HG03558 (cell line): ENCODE data around the gene UBAP1.
"Not testable (repeated sequence)": the region's sequence is repeated elsewhere in the genome, so short reads cannot be mapped to it uniquely, and the experiment has no call there.

Experiments used
- ATAC-seq: cut with Tn5 transposase; IDR thresholded peaks from one replicate; pipeline ENCODE4 v1.9.1; 2021; ENCODE audit warnings: moderate number of reproducible peaks; ENCODE audit not compliant: unreplicated experiment; ENCODE audit errors: extremely low read depth

UBAP1 gene

GRCh38 chr9:34218446-34218845 is 39.6 kb downstream of the UBAP1 start:
- no peak for ATAC-seq

DNA sequence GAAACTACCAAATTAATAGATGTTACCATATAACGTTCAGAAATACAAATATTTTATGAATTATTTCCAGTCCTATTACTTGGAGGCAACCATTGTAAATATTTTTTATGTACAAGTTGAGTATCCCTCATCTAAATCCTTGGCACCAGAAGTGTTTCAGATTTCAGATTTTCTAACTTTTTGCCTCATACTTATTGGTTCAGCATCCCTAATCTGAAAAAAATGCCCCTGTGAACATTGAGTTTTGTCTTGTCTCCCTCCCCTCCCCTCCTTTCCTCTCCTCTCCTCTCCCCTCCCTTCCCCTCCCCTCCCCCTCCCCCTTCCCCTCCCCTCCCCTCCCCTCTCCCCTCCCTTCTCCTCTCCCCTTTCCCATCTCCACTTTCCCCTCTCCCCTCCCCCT is 40.6 kb downstream of the UBAP1 start:
- no peak for ATAC-seq

DNA sequence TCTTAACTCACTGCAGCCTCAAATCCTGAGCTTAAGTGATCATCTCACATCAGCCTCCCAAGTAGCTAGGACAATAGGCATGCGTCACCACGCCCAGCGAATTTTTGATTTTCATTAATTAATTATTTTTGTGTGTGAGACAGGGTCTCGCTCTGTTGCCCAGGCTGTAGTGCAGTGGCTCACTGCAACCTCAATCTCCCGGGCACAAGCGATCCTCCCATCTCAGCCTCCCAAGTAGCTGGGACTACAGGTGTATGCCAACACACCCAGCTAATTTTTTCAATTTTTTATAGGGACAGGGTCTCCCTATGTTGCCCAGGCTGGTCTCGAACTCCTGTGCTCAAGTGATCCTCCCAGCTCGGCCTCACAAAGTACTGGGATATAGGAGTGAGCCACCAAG is 41.4 kb downstream of the UBAP1 start:
- ATAC-seq: no peak

GRCh38 chr9:34224349-34224748 is 45.5 kb downstream of the UBAP1 start:
- no peak for ATAC-seq

DNA sequence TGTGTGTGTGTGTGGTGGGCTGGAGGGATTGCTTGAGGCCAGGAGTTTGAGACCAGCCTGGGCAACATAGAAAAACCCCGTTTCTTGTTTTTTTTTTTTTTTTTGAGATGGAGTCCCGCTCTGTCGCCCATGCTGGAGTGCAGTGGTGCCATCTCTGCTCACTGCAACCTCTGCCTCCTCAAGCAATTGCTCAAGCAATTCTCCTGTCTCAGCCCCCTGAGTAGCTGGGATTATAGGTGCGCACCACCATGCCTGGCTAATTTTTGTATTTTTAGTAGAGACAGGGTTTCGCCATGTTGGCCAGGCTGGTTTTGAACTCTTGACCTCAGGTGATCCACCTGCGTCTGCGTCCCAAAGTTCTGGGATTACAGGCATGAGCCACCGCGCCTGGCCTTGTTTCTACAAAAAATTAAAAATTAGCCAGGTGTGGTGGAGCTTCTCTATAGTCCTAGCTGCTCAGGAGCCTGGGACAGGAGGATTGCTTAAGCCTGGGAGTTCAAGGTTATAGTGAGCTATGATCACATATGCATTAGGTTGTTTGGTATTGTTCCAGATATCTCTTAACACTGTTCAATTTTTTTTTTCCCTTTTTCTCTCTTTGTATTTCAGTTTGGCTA is 47.4 kb downstream of the UBAP1 start:
- not testable (repeated sequence) for ATAC-seq

- no peak for ATAC-seq
These were observed 48.6 kb downstream of the UBAP1 start for GRCh38 chr9:34227445-34227844.

DNA sequence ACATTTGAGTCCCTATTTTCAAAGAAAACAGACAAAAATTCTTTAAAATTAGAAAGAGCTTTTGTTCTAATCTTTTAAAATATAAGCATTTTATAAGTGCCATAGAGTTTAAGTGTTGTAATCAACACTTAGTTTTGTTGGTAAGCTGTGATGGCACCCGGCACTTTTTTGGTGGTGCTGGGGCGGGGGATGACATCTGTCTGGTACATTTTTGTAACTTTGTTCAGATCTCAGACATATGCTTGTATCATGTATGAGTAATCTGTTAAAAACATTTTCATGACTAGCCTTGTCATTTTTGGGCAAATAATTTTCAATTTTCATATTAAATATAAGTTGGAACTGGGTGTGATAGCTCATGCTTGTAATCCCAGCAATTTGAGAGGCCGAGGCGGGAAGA is 51.7 kb downstream of the UBAP1 start:
- ATAC-seq: no peak

DNA sequence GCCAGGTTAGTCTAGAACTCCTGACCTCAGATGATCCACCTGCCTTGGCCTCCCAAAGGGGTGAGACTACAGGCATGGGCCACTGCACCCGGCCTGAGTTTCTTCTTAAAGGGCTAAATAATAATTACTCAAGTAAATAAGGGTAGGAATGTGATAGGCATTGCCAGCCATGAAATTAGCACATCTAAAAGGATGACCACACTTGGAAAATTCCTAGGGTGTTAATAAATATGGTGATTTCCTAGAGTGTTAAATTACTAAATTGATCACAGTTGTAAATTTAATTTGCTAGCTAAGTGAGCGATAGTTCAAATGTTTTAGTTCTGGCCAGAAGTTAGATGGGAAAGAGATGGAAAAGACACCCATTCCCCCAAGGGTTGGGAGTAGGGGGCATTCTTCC is 53.4 kb downstream of the UBAP1 start:
- no peak for ATAC-seq

DNA sequence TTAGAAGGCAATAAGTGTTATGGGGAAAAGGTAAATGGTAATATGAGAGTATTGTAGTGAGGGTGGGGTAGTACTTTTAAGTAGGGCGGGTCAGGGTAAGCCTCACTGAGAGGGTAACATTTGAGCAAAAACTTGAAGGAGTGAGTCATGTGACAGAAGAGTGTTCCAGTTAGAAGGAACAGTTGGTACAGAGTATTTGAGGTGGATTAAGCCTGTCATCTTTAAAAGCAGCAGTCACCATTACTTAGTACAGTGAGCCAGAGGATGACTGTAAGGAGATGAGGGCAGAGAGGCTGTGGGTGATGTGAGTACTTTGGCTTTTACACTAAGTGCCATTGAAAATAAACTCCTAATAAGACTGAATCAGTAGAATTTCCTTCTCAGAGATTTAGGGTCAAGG is 54.8 kb downstream of the UBAP1 start:
- ATAC-seq: no peak

GRCh38 chr9:34237836-34238235 is 59.0 kb downstream of the UBAP1 start:
- no peak for ATAC-seq

DNA sequence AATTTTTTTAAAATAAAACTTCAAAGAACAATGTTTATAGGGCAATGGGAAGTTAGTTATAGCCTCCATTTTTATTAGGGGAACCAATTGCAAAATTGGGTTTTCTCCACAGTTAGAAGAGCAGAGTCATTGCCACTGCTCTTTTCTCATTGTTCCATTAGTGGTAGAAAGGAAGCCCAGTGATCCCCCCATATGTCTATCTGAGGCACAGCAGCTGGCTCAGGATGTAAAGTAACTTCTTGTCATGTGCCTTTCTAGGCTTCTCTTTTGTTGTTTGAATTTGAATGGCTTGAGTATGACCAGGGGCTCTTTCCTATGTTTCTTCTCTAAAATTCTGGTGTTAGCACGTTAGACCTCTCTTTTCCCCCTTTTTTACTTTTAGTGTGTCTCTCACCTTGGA is 61.2 kb downstream of the UBAP1 start:
- no peak for ATAC-seq

DNA sequence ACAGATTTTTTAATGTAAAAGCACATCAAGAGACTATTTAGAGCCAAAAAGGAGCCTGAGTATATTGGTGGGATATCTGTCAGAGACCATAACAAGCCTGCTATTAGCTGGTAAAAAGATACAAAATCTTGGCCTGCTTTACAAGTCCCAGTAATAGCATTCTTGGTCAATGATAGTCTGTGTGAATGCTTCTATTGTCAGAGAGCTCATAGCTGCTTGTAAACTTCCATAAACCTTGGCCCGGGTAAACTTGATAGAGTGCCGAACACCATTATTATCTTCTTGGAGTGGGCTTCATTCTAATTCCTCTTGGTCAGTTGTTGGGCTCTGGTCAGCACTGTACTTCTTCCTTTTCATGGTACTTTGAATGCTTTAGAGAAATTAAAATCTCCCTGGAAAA is 64.0 kb downstream of the UBAP1 start:
- ATAC-seq: no peak

DNA sequence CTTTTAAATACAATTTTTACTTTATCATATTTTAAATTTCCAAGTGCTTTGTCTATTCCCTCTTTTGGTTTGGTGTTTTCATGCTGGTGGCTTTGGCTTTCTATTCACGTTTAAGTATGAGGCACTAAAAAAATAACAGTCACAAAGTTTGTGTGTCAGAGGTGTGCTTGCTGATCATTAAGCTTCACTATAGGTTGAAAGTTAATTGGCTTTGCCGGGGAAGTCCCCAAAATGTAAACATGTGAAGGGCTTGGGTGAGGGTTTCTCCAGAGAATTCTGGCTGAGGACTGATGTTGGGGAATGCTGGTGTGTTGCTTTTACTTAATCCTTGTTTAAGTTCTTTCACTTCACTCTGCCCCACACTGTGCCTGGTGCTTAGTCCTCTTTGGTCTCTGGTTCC is 66.4 kb downstream of the UBAP1 start:
- not testable (repeated sequence) for ATAC-seq

GRCh38 chr9:34246453-34246852 is 67.6 kb downstream of the UBAP1 start:
- no peak for ATAC-seq

DNA sequence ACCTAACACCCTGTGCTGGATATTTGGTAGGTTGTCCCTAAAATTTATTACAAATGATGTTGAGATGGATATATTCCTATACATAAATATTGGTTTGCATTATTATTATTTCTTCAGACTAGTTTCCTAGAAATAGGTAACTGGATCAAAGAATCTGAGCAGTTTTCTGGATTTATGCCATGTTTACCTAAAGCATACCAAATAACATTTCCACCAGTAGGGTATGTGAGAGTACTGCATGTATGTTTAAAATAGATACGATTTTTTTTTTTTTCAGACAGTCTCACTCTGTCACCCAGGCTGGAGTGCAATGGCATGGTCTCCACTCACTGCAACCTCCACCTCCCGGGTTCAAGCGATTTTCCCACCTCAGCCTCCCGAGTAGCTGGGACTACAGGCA is 68.9 kb downstream of the UBAP1 start:
- ATAC-seq: not testable (repeated sequence)

GRCh38 chr9:34249274-34249673 is 70.4 kb downstream of the UBAP1 start:
- no peak for ATAC-seq

DNA sequence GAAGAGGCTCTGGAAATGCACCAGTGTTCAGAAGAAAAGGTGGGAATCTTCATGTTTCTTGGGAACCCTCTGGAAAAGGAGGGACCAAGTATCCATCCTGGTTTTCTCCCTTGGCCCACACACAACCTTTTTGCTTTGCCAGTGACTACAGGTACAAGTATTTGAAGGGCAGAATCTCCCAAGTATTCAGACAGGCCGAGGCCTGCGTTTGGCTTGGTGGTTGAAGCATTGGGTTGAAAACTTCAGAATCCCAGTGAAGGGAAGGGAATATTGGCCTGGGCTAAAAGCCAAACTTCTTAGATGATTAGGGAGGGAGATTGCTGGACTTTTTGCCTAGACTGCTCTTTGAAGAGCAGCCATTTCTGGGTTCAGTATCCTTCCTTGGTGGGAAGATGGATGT is 71.9 kb downstream of the UBAP1 start:
- ATAC-seq: no peak

DNA sequence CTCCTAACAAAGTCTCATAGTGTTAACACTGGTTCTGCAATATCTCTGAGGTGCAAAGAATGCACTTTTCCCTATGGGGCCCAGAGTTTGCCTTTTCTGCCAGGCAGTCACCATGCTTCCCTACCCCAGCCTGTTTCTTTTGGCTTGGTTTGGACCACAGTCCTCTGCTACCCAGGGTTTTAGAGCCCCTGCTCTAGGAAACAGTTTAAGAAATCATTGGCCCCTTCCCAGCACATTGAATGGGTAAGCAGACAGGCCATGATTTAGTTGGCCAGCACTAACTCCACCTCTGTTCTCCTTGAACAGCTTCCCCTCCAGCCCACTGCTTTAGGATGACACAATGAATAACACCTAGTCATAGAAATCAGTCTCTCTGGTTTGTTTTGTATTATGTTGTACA is 73.2 kb downstream of the UBAP1 start:
- ATAC-seq: no peak

DNA sequence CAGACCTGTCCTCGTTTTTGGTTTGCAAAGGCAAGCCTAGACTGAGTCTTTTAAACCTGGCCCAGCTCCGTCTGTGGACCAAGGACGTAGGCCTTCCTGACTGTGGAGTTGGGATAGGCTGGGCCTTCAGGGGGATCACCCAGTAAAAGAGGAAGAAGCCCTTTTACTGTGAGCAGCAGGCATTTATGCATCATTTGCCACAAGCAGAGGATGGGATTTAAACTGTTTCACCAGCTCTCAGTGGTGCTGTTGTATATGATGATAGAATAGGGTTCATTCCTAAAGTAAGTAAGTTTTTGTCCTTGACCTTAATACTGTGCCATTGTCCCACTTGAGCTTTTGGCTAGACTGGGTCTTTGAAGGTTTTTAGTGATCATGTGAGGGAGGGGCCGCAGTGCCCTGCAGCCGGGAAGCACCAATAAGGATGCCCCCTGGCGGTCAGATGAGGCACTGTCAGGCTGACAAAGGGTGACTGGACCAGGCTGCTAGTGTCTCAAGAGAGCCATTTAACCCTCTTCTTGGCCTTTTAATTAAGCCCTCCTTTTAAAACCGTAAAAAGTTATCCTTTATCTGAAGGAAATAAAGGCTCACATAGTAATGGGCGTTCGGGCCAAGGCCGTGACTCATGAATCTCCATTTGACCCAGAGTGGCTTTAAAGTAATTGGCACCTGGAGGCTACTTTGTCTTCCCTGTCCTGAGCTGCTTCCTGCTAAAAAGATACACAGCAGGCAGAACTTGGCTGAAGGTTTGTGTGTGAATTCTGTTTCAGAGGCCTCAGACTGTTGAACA is 74.0 kb downstream of the UBAP1 start:
- no peak for ATAC-seq

DNA sequence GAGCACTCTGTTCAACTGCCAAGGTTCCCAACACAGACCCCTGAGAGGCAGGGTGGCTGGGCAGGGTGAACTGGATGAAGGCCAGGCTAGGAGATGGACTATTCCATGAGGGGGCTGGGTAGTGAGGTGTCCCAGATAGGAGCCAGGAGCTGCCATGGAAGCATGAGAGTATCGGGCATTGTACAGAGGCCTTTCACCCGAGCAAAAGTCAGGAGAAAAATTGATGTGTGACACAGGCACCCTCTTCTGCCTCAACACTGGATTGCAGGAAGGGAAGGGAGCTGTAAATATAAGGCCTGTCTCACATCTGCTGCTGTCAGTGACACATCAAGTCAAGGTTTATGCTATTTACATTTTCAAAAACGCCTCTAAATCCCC is 74.6 kb downstream of the UBAP1 start:
- no peak for ATAC-seq

DNA sequence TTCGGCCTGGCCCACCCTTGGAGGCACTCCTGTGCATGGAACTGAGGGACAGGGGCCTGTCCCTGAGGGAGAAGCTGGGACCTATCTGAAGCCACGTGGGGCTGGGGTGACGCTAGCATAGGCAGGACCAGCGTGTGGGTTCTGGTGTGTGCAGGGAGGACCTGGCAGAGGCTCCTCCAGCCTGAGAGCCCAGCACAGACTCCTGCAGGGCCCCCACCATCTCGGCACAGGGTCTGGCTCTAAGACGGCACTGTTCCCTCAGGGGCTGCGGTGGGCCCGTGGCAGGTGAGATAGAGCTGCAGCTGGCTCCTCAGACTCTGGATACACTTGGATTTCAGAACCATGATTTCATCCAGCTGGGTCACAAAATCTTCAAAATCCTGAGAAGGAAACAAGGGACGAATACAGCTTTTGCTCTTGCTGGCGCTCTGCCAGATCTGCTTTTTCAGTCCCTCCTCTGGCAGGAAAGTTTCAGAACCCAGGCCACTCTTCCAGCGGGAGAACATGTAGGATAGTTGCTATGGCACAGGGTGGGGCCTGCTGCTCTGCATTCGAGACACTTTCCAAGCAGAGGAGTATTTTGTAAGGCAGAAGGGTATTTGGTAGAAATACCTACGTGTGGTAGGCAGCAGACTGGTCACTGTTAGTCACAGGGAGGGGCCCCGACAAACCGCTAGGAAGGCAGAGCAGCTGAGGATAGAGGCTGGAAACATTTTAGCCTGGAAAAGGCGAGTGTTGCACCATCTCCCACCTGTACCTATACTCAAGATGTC is 75.5 kb downstream of the UBAP1 start:
- ATAC-seq: no peak
